ENCODE results near the gene CCDC186.

The CCDC186 gene

DNA sequence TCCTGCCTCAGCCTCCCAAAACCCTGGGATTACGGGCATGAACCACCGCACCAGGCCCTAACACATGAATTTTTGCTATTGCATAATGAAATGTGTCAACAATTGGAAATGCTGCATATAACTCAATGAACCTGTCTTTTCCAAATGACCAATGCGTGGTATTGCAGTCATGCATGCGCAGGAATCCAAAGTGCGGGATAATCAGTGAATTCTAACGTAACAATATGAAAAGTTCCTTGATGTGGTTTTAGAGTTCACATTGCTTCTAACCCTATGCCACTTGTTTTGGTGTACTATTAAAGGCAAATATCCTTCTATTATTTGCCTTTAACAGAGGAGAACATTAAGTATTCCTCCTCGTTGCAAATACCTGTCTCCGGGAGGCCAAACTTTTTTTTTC lies 15.7 kb upstream of the CCDC186 start:
- H3K4me3 ChIP-seq (ENCODE audit: insufficient read depth in 1 of 2, low read depth in 1 of 2, low read length in 2 of 2): no peak overlapping the region
- H3K4me1 ChIP-seq (ENCODE audit: control insufficient read depth, insufficient read depth, low read depth, low read length): no peaks in the 10 kb centered on the region
- WGBS: 94% methylated on average over 6 of the region's 8 CpGs
- H3K9me3 ChIP-seq (ENCODE audit: control insufficient read depth, low read length): no peaks in the 10 kb centered on the region
- no peak overlapping the region for H2BK120ac ChIP-seq (ENCODE audit: low read depth, low read length)
- no peak overlapping the region for H2AFZ ChIP-seq (ENCODE audit: low read depth, low read length)
- H2BK12ac ChIP-seq (ENCODE audit: low read length in 2 of 2): no peak overlapping the region
- no peak overlapping the region for H3K18ac ChIP-seq (ENCODE audit: low read depth in 1 of 2, low read length in 2 of 2)
- H3K79me1 ChIP-seq (replicated peaks; ENCODE audit: low read length, poor library complexity, severe bottlenecking): no peaks in the 10 kb centered on the region
- H3K23ac ChIP-seq (ENCODE audit: low read length in 2 of 2): no peak overlapping the region
- no peak overlapping the region for H2AK5ac ChIP-seq (ENCODE audit: low read length, severe bottlenecking)
- H3K36me3 ChIP-seq (ENCODE audit: control insufficient read depth in 1 of 2, insufficient read depth in 2 of 2, low read depth in 1 of 2, low read length in 2 of 2): no peaks in the 10 kb centered on the region
- H2BK15ac ChIP-seq (ENCODE audit: low read depth, poor library complexity, severe bottlenecking): no peak overlapping the region
- no peak overlapping the region for H3K14ac ChIP-seq (ENCODE audit: low read length in 2 of 2)
- H4K91ac ChIP-seq (ENCODE audit: low read length): no peak overlapping the region
- no peak for DNase-seq
- H2BK5ac ChIP-seq (ENCODE audit: low read depth, low read length, poor library complexity, severe bottlenecking): no peak overlapping the region
- H3K4ac ChIP-seq (ENCODE audit: low read depth in 1 of 2, low read length in 2 of 2): no peak overlapping the region
- H3K27ac ChIP-seq (ENCODE audit: low read length, poor library complexity, severe bottlenecking): no peak overlapping the region
- H3K9ac ChIP-seq (ENCODE audit: low read length): no peak overlapping the region
- H3K4me2 ChIP-seq (ENCODE audit: low read length, poor library complexity, severe bottlenecking): no peak overlapping the region
- peaks cover 0 to 4% of the 10 kb centered on the region in 2 experiments for H3K27me3 ChIP-seq (ENCODE audit: control insufficient read depth in 1 of 2, insufficient read depth in 1 of 2, low read length in 2 of 2)
- H4K8ac ChIP-seq (ENCODE audit: low read length): no peak overlapping the region

DNA sequence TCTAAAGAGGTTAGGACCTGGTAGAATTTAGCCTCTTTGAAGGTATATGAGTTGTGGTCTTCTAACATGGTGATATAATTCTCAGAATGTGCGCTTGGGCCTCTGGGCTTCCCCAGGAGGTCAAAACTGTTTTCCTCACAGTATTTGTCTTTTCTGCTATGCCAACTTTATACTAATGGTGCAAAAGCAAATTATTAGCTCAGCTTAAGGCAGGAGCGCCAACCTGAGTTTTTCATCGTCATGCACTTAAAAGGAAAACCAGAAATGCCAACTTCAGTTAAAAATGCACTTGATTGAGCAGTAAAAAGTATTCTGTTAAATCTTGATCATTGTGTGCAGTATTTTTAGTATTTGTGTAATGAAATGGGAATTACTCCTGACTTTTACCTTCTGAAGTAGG lies 14.9 kb upstream of the CCDC186 start:
- Histone ChIP-seq H2BK5ac (ENCODE audit: low read depth, low read length, poor library complexity, severe bottlenecking) (no peak overlapping the region), H4K91ac (ENCODE audit: low read length) (no peak overlapping the region), H2AFZ (ENCODE audit: low read depth, low read length) (no peak overlapping the region), H3K27me3 (ENCODE audit: control insufficient read depth in 1 of 2, insufficient read depth in 1 of 2, low read length in 2 of 2) (peaks cover 0 to 4% of the 10 kb centered on the region in 2 experiments), H3K4me3 (ENCODE audit: insufficient read depth in 1 of 2, low read depth in 1 of 2, low read length in 2 of 2) (no peak overlapping the region), H2BK120ac (ENCODE audit: low read depth, low read length) (no peak overlapping the region), H3K14ac (ENCODE audit: low read length in 2 of 2) (no peak overlapping the region), H2BK12ac (ENCODE audit: low read length in 2 of 2) (no peak overlapping the region), H2BK15ac (ENCODE audit: low read depth, poor library complexity, severe bottlenecking) (no peak overlapping the region), H3K9me3 (ENCODE audit: control insufficient read depth, low read length) (no peaks in the 10 kb centered on the region), H3K23ac (ENCODE audit: low read length in 2 of 2) (no peak overlapping the region), H4K8ac (ENCODE audit: low read length) (no peak overlapping the region), H3K4me1 (ENCODE audit: control insufficient read depth, insufficient read depth, low read depth, low read length) (no peaks in the 10 kb centered on the region), H3K18ac (ENCODE audit: low read depth in 1 of 2, low read length in 2 of 2) (no peak overlapping the region), H3K9ac (ENCODE audit: low read length) (no peak overlapping the region), H3K27ac (ENCODE audit: low read length, poor library complexity, severe bottlenecking) (no peak overlapping the region), H3K4ac (ENCODE audit: low read depth in 1 of 2, low read length in 2 of 2) (no peak overlapping the region), H2AK5ac (ENCODE audit: low read length, severe bottlenecking) (no peak overlapping the region), H3K4me2 (ENCODE audit: low read length, poor library complexity, severe bottlenecking) (no peak overlapping the region), H3K79me1 (replicated peaks; ENCODE audit: low read length, poor library complexity, severe bottlenecking) (no peaks in the 10 kb centered on the region), H3K36me3 (ENCODE audit: control insufficient read depth in 1 of 2, insufficient read depth in 2 of 2, low read depth in 1 of 2, low read length in 2 of 2) (no peaks in the 10 kb centered on the region)
- DNase-seq: no peak
- WGBS: 98% methylated on average over 3 of the region's 3 CpGs

DNA sequence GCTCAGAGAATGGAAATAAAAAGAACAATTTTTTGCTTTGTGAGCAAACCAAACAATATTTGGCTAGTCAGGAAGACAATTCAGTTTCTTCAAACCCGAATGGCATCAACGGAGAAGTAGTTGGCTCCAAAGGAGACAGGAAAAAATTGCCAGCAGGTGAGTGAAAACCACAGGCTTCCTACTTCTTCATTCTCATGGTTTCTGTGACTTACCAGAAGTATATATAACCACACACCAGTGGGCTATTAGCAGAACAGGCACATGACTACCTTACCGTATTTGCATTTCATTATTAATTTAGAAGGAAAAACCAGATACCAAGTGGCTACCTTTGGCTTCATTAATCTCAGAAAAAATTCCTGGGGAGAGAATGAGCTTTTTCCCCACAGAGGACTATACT lies 14.0 kb upstream of the CCDC186 start:
- H3K14ac ChIP-seq (ENCODE audit: low read length in 2 of 2): no peak overlapping the region
- no peak overlapping the region for H3K9ac ChIP-seq (ENCODE audit: low read length)
- H2AFZ ChIP-seq (ENCODE audit: low read depth, low read length): no peak overlapping the region
- H4K8ac ChIP-seq (ENCODE audit: low read length): no peak overlapping the region
- no peak overlapping the region for H2BK5ac ChIP-seq (ENCODE audit: low read depth, low read length, poor library complexity, severe bottlenecking)
- no peak overlapping the region for H3K27ac ChIP-seq (ENCODE audit: low read length, poor library complexity, severe bottlenecking)
- H3K4me2 ChIP-seq (ENCODE audit: low read length, poor library complexity, severe bottlenecking): no peak overlapping the region
- peaks cover 0 to 4% of the 10 kb centered on the region in 2 experiments for H3K27me3 ChIP-seq (ENCODE audit: control insufficient read depth in 1 of 2, insufficient read depth in 1 of 2, low read length in 2 of 2)
- H3K18ac ChIP-seq (ENCODE audit: low read depth in 1 of 2, low read length in 2 of 2): no peak overlapping the region
- H3K79me1 ChIP-seq (replicated peaks; ENCODE audit: low read length, poor library complexity, severe bottlenecking): no peaks in the 10 kb centered on the region
- H3K4me1 ChIP-seq (ENCODE audit: control insufficient read depth, insufficient read depth, low read depth, low read length): no peaks in the 10 kb centered on the region
- H3K9me3 ChIP-seq (ENCODE audit: control insufficient read depth, low read length): no peaks in the 10 kb centered on the region
- WGBS: 80% methylated on average over 3 of the region's 3 CpGs
- no peak overlapping the region for H3K4me3 ChIP-seq (ENCODE audit: insufficient read depth in 1 of 2, low read depth in 1 of 2, low read length in 2 of 2)
- H2BK15ac ChIP-seq (ENCODE audit: low read depth, poor library complexity, severe bottlenecking): no peak overlapping the region
- H3K4ac ChIP-seq (ENCODE audit: low read depth in 1 of 2, low read length in 2 of 2): no peak overlapping the region
- no peak overlapping the region for H4K91ac ChIP-seq (ENCODE audit: low read length)
- H3K23ac ChIP-seq (ENCODE audit: low read length in 2 of 2): no peak overlapping the region
- H2BK120ac ChIP-seq (ENCODE audit: low read depth, low read length): no peak overlapping the region
- no peaks in the 10 kb centered on the region for H3K36me3 ChIP-seq (ENCODE audit: control insufficient read depth in 1 of 2, insufficient read depth in 2 of 2, low read depth in 1 of 2, low read length in 2 of 2)
- no peak for DNase-seq
- no peak overlapping the region for H2AK5ac ChIP-seq (ENCODE audit: low read length, severe bottlenecking)
- no peak overlapping the region for H2BK12ac ChIP-seq (ENCODE audit: low read length in 2 of 2)

DNA sequence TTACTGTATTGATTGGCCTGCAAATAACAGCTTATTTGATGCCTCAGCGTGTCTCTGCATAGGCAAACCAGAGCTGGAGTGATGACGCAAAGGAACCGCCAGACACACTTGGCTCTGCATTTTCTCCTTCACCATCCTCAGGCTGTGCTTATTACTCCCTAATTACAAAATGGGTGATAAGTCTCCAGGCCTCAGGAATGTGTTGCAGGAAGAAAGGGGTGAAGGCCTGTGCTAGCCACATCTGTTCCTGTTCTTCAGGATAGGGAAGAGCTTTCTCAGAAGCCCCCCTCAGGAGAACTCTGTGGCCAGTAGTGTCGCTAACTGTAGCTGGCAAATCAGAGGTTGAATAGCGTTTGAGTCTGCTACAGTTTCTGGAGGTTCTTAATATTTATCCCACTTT lies 10.3 kb upstream of the CCDC186 start:
- H3K4me1 ChIP-seq (ENCODE audit: control insufficient read depth, insufficient read depth, low read depth, low read length): no peaks in the 10 kb centered on the region

More for the DNA sequence above, 10.3 kb upstream of the CCDC186 start:
- no peak overlapping the region for H4K91ac ChIP-seq (ENCODE audit: low read length)
- no peak overlapping the region for H3K4me2 ChIP-seq (ENCODE audit: low read length, poor library complexity, severe bottlenecking)
- H3K14ac ChIP-seq (ENCODE audit: low read length in 2 of 2): no peak overlapping the region
- H2AK5ac ChIP-seq (ENCODE audit: low read length, severe bottlenecking): no peak overlapping the region
- H2BK5ac ChIP-seq (ENCODE audit: low read depth, low read length, poor library complexity, severe bottlenecking): no peak overlapping the region
- no peaks in the 10 kb centered on the region for H3K9me3 ChIP-seq (ENCODE audit: control insufficient read depth, low read length)
- DNase-seq: no peak
- H3K23ac ChIP-seq (ENCODE audit: low read length in 2 of 2): no peak overlapping the region
- no peaks in the 10 kb centered on the region for H3K79me1 ChIP-seq (replicated peaks; ENCODE audit: low read length, poor library complexity, severe bottlenecking)
- no peak overlapping the region for H3K18ac ChIP-seq (ENCODE audit: low read depth in 1 of 2, low read length in 2 of 2)
- no peak overlapping the region for H2BK120ac ChIP-seq (ENCODE audit: low read depth, low read length)
- H3K4me3 ChIP-seq (ENCODE audit: insufficient read depth in 1 of 2, low read depth in 1 of 2, low read length in 2 of 2): no peak overlapping the region
- H2BK12ac ChIP-seq (ENCODE audit: low read length in 2 of 2): no peak overlapping the region
- no peak overlapping the region for H2AFZ ChIP-seq (ENCODE audit: low read depth, low read length)
- H3K4ac ChIP-seq (ENCODE audit: low read depth in 1 of 2, low read length in 2 of 2): no peak overlapping the region
- WGBS: 97% methylated on average over 3 of the region's 5 CpGs
- no peak overlapping the region for H4K8ac ChIP-seq (ENCODE audit: low read length)
- no peak overlapping the region for H2BK15ac ChIP-seq (ENCODE audit: low read depth, poor library complexity, severe bottlenecking)
- no peak overlapping the region for H3K9ac ChIP-seq (ENCODE audit: low read length)
- H3K27ac ChIP-seq (ENCODE audit: low read length, poor library complexity, severe bottlenecking): no peak overlapping the region
- H3K27me3 ChIP-seq (ENCODE audit: control insufficient read depth in 1 of 2, insufficient read depth in 1 of 2, low read length in 2 of 2): peaks cover 0 to 4% of the 10 kb centered on the region in 2 experiments
- H3K36me3 ChIP-seq (ENCODE audit: control insufficient read depth in 1 of 2, insufficient read depth in 2 of 2, low read depth in 1 of 2, low read length in 2 of 2): no peaks in the 10 kb centered on the region
